Measurements from ENCODE around the gene PC.

Gene PC

GRCh38 chr11:66881927-66882452 lies 76.2 kb downstream of the PC start:
- H3K27me3 ChIP-seq (ENCODE audit: control insufficient read depth, insufficient read depth, low read length) = no peaks in the 10 kb centered on the region
- no peaks in the 10 kb centered on the region for H3K36me3 ChIP-seq (ENCODE audit: control insufficient read depth, insufficient read depth, low read length)
- H3K27ac ChIP-seq (ENCODE audit: low read depth, low read length) = no peak overlapping the region
- no peak overlapping the region for H3K4me3 ChIP-seq (ENCODE audit: low read depth, low read length)
- peaks cover 34% of the 10 kb centered on the region for H3K4me1 ChIP-seq (ENCODE audit: control insufficient read depth, insufficient read depth, low read length)
- H3K9ac ChIP-seq (ENCODE audit: low read length) = no peak overlapping the region
- H3K9me3 ChIP-seq (ENCODE audit: control insufficient read depth, insufficient read depth, low read depth, low read length) = no peaks in the 10 kb centered on the region

GRCh38 chr11:66881451-66881835 lies 76.7 kb downstream of the PC start:
- H3K27ac ChIP-seq (ENCODE audit: low read depth, low read length) = no peak overlapping the region
- H3K9me3 ChIP-seq (ENCODE audit: control insufficient read depth, insufficient read depth, low read depth, low read length) = no peaks in the 10 kb centered on the region
- peaks cover 35% of the 10 kb centered on the region for H3K4me1 ChIP-seq (ENCODE audit: control insufficient read depth, insufficient read depth, low read length)
- H3K9ac ChIP-seq (ENCODE audit: low read length) = no peak overlapping the region
- no peaks in the 10 kb centered on the region for H3K36me3 ChIP-seq (ENCODE audit: control insufficient read depth, insufficient read depth, low read length)
- H3K4me3 ChIP-seq (ENCODE audit: low read depth, low read length) = no peak overlapping the region
- no peaks in the 10 kb centered on the region for H3K27me3 ChIP-seq (ENCODE audit: control insufficient read depth, insufficient read depth, low read length)

- no peaks in the 10 kb centered on the region for H3K27me3 ChIP-seq (ENCODE audit: control insufficient read depth, insufficient read depth, low read length)
- peaks cover 31% of the 10 kb centered on the region for H3K4me1 ChIP-seq (ENCODE audit: control insufficient read depth, insufficient read depth, low read length)
- no peaks in the 10 kb centered on the region for H3K36me3 ChIP-seq (ENCODE audit: control insufficient read depth, insufficient read depth, low read length)
- no peak overlapping the region for H3K9ac ChIP-seq (ENCODE audit: low read length)
- H3K4me3 ChIP-seq (ENCODE audit: low read depth, low read length) = no peak overlapping the region
- H3K9me3 ChIP-seq (ENCODE audit: control insufficient read depth, insufficient read depth, low read depth, low read length) = no peaks in the 10 kb centered on the region
- no peak overlapping the region for H3K27ac ChIP-seq (ENCODE audit: low read depth, low read length)
Observed at GRCh38 chr11:66880496-66881450, 77.4 kb downstream of the PC start.

GRCh38 chr11:66879999-66880398 lies 78.2 kb downstream of the PC start:
- no peaks in the 10 kb centered on the region for H3K27me3 ChIP-seq (ENCODE audit: control insufficient read depth, insufficient read depth, low read length)
- H3K9me3 ChIP-seq (ENCODE audit: control insufficient read depth, insufficient read depth, low read depth, low read length) = no peaks in the 10 kb centered on the region
- no peak overlapping the region for H3K9ac ChIP-seq (ENCODE audit: low read length)
- H3K4me1 ChIP-seq (ENCODE audit: control insufficient read depth, insufficient read depth, low read length) = peaks cover 31% of the 10 kb centered on the region
- no peaks in the 10 kb centered on the region for H3K36me3 ChIP-seq (ENCODE audit: control insufficient read depth, insufficient read depth, low read length)
- H3K27ac ChIP-seq (ENCODE audit: low read depth, low read length) = no peak overlapping the region
- no peak overlapping the region for H3K4me3 ChIP-seq (ENCODE audit: low read depth, low read length)

- peaks cover 31% of the 10 kb centered on the region for H3K4me1 ChIP-seq (ENCODE audit: control insufficient read depth, insufficient read depth, low read length)
- no peak overlapping the region for H3K9ac ChIP-seq (ENCODE audit: low read length)
- no peaks in the 10 kb centered on the region for H3K27me3 ChIP-seq (ENCODE audit: control insufficient read depth, insufficient read depth, low read length)
- no peak overlapping the region for H3K27ac ChIP-seq (ENCODE audit: low read depth, low read length)
- H3K9me3 ChIP-seq (ENCODE audit: control insufficient read depth, insufficient read depth, low read depth, low read length) = no peaks in the 10 kb centered on the region
- H3K36me3 ChIP-seq (ENCODE audit: control insufficient read depth, insufficient read depth, low read length) = no peaks in the 10 kb centered on the region
- H3K4me3 ChIP-seq (ENCODE audit: low read depth, low read length) = no peak overlapping the region
Observed at GRCh38 chr11:66879583-66879982, 78.6 kb downstream of the PC start.

- no peak overlapping the region for H3K27ac ChIP-seq (ENCODE audit: low read depth, low read length)
- H3K9me3 ChIP-seq (ENCODE audit: control insufficient read depth, insufficient read depth, low read depth, low read length) = no peaks in the 10 kb centered on the region
- H3K36me3 ChIP-seq (ENCODE audit: control insufficient read depth, insufficient read depth, low read length) = no peaks in the 10 kb centered on the region
- H3K27me3 ChIP-seq (ENCODE audit: control insufficient read depth, insufficient read depth, low read length) = no peaks in the 10 kb centered on the region
- H3K9ac ChIP-seq (ENCODE audit: low read length) = no peak overlapping the region
- peaks cover 31% of the 10 kb centered on the region for H3K4me1 ChIP-seq (ENCODE audit: control insufficient read depth, insufficient read depth, low read length)
- H3K4me3 ChIP-seq (ENCODE audit: low read depth, low read length) = no peak overlapping the region
Observed at GRCh38 chr11:66879000-66879399, 79.2 kb downstream of the PC start.

GRCh38 chr11:66878474-66878873 lies 79.7 kb downstream of the PC start:
- Histone ChIP-seq H3K27me3 (ENCODE audit: control insufficient read depth, insufficient read depth, low read length) (no peaks in the 10 kb centered on the region), H3K9me3 (ENCODE audit: control insufficient read depth, insufficient read depth, low read depth, low read length) (no peaks in the 10 kb centered on the region), H3K9ac (ENCODE audit: low read length) (no peak overlapping the region), H3K36me3 (ENCODE audit: control insufficient read depth, insufficient read depth, low read length) (no peaks in the 10 kb centered on the region), H3K4me3 (ENCODE audit: low read depth, low read length) (no peak overlapping the region), H3K27ac (ENCODE audit: low read depth, low read length) (no peak overlapping the region), H3K4me1 (ENCODE audit: control insufficient read depth, insufficient read depth, low read length) (peaks cover 30% of the 10 kb centered on the region)

- H3K27ac ChIP-seq (ENCODE audit: low read depth, low read length) = no peak overlapping the region
- no peaks in the 10 kb centered on the region for H3K9me3 ChIP-seq (ENCODE audit: control insufficient read depth, insufficient read depth, low read depth, low read length)
- H3K36me3 ChIP-seq (ENCODE audit: control insufficient read depth, insufficient read depth, low read length) = no peaks in the 10 kb centered on the region
- H3K4me1 ChIP-seq (ENCODE audit: control insufficient read depth, insufficient read depth, low read length) = peaks cover 24% of the 10 kb centered on the region
- H3K4me3 ChIP-seq (ENCODE audit: low read depth, low read length) = no peak overlapping the region
- H3K9ac ChIP-seq (ENCODE audit: low read length) = no peak overlapping the region
- no peaks in the 10 kb centered on the region for H3K27me3 ChIP-seq (ENCODE audit: control insufficient read depth, insufficient read depth, low read length)
Observed at GRCh38 chr11:66877588-66878385, 80.4 kb downstream of the PC start.

GRCh38 chr11:66875378-66875777 lies 82.8 kb downstream of the PC start:
- Histone ChIP-seq H3K9me3 (ENCODE audit: control insufficient read depth, insufficient read depth, low read depth, low read length) (no peaks in the 10 kb centered on the region), H3K4me1 (ENCODE audit: control insufficient read depth, insufficient read depth, low read length) (peaks cover 6% of the 10 kb centered on the region), H3K4me3 (ENCODE audit: low read depth, low read length) (no peak overlapping the region), H3K36me3 (ENCODE audit: control insufficient read depth, insufficient read depth, low read length) (peaks cover 3% of the 10 kb centered on the region; the same call in 1 of the 2 replicates), H3K27me3 (ENCODE audit: control insufficient read depth, insufficient read depth, low read length) (no peaks in the 10 kb centered on the region), H3K27ac (ENCODE audit: low read depth, low read length) (no peak overlapping the region), H3K9ac (ENCODE audit: low read length) (no peak overlapping the region)

GRCh38 chr11:66874232-66874631 lies 84.0 kb downstream of the PC start:
- H3K9ac ChIP-seq (ENCODE audit: low read length) = no peak overlapping the region
- no peaks in the 10 kb centered on the region for H3K9me3 ChIP-seq (ENCODE audit: control insufficient read depth, insufficient read depth, low read depth, low read length)
- H3K4me1 ChIP-seq (ENCODE audit: control insufficient read depth, insufficient read depth, low read length) = 0 out of 2 replicates have a peak, but pooled peaks cover 5% of the 10 kb centered on the region
- peaks cover 3% of the 10 kb centered on the region; the same call in 1 of the 2 replicates for H3K36me3 ChIP-seq (ENCODE audit: control insufficient read depth, insufficient read depth, low read length)
- H3K4me3 ChIP-seq (ENCODE audit: low read depth, low read length) = no peak overlapping the region
- H3K27ac ChIP-seq (ENCODE audit: low read depth, low read length) = no peak overlapping the region
- H3K27me3 ChIP-seq (ENCODE audit: control insufficient read depth, insufficient read depth, low read length) = no peaks in the 10 kb centered on the region

- Histone ChIP-seq H3K9me3 (ENCODE audit: control insufficient read depth, insufficient read depth, low read depth, low read length) (no peaks in the 10 kb centered on the region), H3K36me3 (ENCODE audit: control insufficient read depth, insufficient read depth, low read length) (peaks cover 3% of the 10 kb centered on the region; the same call in 1 of the 2 replicates), H3K27ac (ENCODE audit: low read depth, low read length) (no peak overlapping the region), H3K27me3 (ENCODE audit: control insufficient read depth, insufficient read depth, low read length) (no peaks in the 10 kb centered on the region), H3K4me3 (ENCODE audit: low read depth, low read length) (no peak overlapping the region), H3K4me1 (ENCODE audit: control insufficient read depth, insufficient read depth, low read length) (peaks cover 4% of the 10 kb centered on the region), H3K9ac (ENCODE audit: low read length) (no peak overlapping the region)
Observed at GRCh38 chr11:66871521-66871901, 86.7 kb downstream of the PC start.

Measured in HUES6 (cell line).